ENCODE data around the gene LRRN2. TPM values are rescaled to one million over a fixed set of nuclear protein-coding genes. Genes with fewer than 3 reads are reported as not detected.
A peak's percentile ranks its signal among the peaks of the same experiment; 100 is the strongest.

The LRRN2 gene
- total RNA-seq, 1 donor from 2014 or later, result 3.9 TPM

- DNase-seq (ENCODE audit: low spot score), result no peak
These were observed 27.3 kb upstream of the LRRN2 start for GRCh38 chr1:204712708-204713430.

- no peak for DNase-seq (ENCODE audit: low spot score)
These were observed 26.6 kb upstream of the LRRN2 start for GRCh38 chr1:204711947-204712701.

- peak; percentile 68 for DNase-seq (ENCODE audit: low spot score)
These were observed 25.8 kb upstream of the LRRN2 start for GRCh38 chr1:204711103-204711946.

GRCh38 chr1:204709960-204710912, 24.7 kb upstream of the LRRN2 start:
- DNase-seq (ENCODE audit: low spot score), result no peak

- no peak for DNase-seq (ENCODE audit: low spot score)
These were observed 23.5 kb upstream of the LRRN2 start for GRCh38 chr1:204709021-204709420.

- peak; percentile 47 for DNase-seq (ENCODE audit: low spot score)
These were observed 21.4 kb upstream of the LRRN2 start for GRCh38 chr1:204706838-204707509.

- DNase-seq (ENCODE audit: low spot score), result no peak
These were observed 20.6 kb upstream of the LRRN2 start for GRCh38 chr1:204705888-204706837.

- DNase-seq (ENCODE audit: low spot score), result no peak
These were observed 19.9 kb upstream of the LRRN2 start for GRCh38 chr1:204705493-204705811.

GRCh38 chr1:204704794-204705492, 19.4 kb upstream of the LRRN2 start:
- no peak for DNase-seq (ENCODE audit: low spot score)

- DNase-seq (ENCODE audit: low spot score), result no peak
These were observed 18.5 kb upstream of the LRRN2 start for GRCh38 chr1:204703826-204704612.

GRCh38 chr1:204703268-204703664, 17.7 kb upstream of the LRRN2 start:
- peak; percentile 63 for DNase-seq (ENCODE audit: low spot score)

- DNase-seq (ENCODE audit: low spot score), result no peak
These were observed 17.2 kb upstream of the LRRN2 start for GRCh38 chr1:204702552-204703267.

GRCh38 chr1:204701229-204701628, 15.7 kb upstream of the LRRN2 start:
- no peak for DNase-seq (ENCODE audit: low spot score)

- DNase-seq (ENCODE audit: low spot score), result no peak
These were observed 12.4 kb upstream of the LRRN2 start for GRCh38 chr1:204697893-204698292.

GRCh38 chr1:204696606-204697005, 11.1 kb upstream of the LRRN2 start:
- no peak for DNase-seq (ENCODE audit: low spot score)

- no peak for DNase-seq (ENCODE audit: low spot score)
These were observed 10.2 kb upstream of the LRRN2 start for GRCh38 chr1:204695692-204696091.

- no peak for DNase-seq (ENCODE audit: low spot score)
These were observed 8.6 kb upstream of the LRRN2 start for GRCh38 chr1:204694145-204694544.

Measured in umbilical cord (tissue), 2 donors.